K562 (cell line): ENCODE results near the gene PRDM2. TPM values are rescaled to one million over a fixed set of nuclear protein-coding genes. Genes with fewer than 3 reads are reported as not detected.

Experiments
- DNMT1 ChIP-seq: fragments of 450-650 bp; IDR thresholded peaks from 2 replicates; pipeline ENCODE4 v1.6.1; 2016; ENCODE audit warnings: antibody characterized with exemption, mild to moderate bottlenecking
- KDM5B ChIP-seq: fragments of 200-600 bp; sonication (generic); IDR thresholded peaks from 2 replicates; pipeline ENCODE4 v1.6.1; 2012; ENCODE audit warnings: low read depth, mild to moderate bottlenecking, moderate library complexity, low read length, control low read depth, inconsistent platforms; ENCODE audit not compliant: insufficient replicate concordance
- KLF1 ChIP-seq: fragments of 450-650 bp; IDR thresholded peaks from 2 replicates; pipeline ENCODE4 v1.6.1; 2016; ENCODE audit warnings: missing genetic modification characterization, missing compliant biosample characterization
- RB1 ChIP-seq: fragments of 450-650 bp; IDR thresholded peaks from 2 replicates; pipeline ENCODE4 v1.6.1; 2017; ENCODE audit warnings: low read depth, mild to moderate bottlenecking
- RREB1 ChIP-seq: fragments of 250-450 bp; sonication (Bioruptor Pico); IDR thresholded peaks from 2 replicates; pipeline ENCODE4 v1.4.0; 2020
- ZNF253 ChIP-seq: fragments of 250-450 bp; sonication (Bioruptor Pico); conservative IDR thresholded peaks from 2 replicates; pipeline ENCODE4 v1.6.1; 2021; ENCODE audit warnings: mild to moderate bottlenecking
- ZNF407 ChIP-seq: fragments of 450-650 bp; IDR thresholded peaks from 2 replicates; pipeline ENCODE4 v1.6.1; 2016; ENCODE audit warnings: low read depth
- polyA plus RNA-seq, 8 experiments: library from polyadenylated mRNA; depleted of rRNA in 4 of 8; stranded (reverse) in 5 of 8; unstranded in 3 of 8; fragments of >200 nt; fragmentation: Nextera tagmentation in 2 of 8; fragmentation: Illumina TruSeq in 1 of 8; extraction: Ambion mirVana in 2 of 8; extraction: Trizol in 1 of 8; gene quantifications; 2 replicates each; pipeline versions ENCODE4 v1.2.1 to v1.2.3, GENCODE V29; 2011 to 2014; ENCODE audit warnings: inconsistent platforms in 1 of 8, missing spikeins in 1 of 8
- total RNA-seq, 7 experiments: library from RNA; depleted of rRNA in 6 of 7; stranded (reverse); fragments of >200 nt in 6 of 7; fragmentation: Illumina TruSeq in 2 of 7; extraction: Trizol in 2 of 7; gene quantifications; 2 replicates each; pipeline versions ENCODE4 v1.2.1 to v1.2.3, GENCODE V29; 2011 to 2021; ENCODE audit warnings: low replicate concordance in 1 of 7

PRDM2 gene
- total and polyA plus RNA-seq, 9 of the 15 experiments (the other 6 are each of a cell fraction or from before 2014, with no cell fraction given) = 5.4 to 27.6 (median 12.5) TPM

- TF ChIP-seq ZNF407 = 0 out of 2 replicates have a peak, but pooled peaks have one; percentile 3
- TF ChIP-seq ZNF253 (CRISPR knock-in tag) = no peak
- no peak for TF ChIP-seq KLF1
- no peak for TF ChIP-seq RREB1 (CRISPR knock-in tag)
- TF ChIP-seq RB1 = no peak
- no peak for TF ChIP-seq DNMT1
- TF ChIP-seq KDM5B = peak; percentile 46
These were observed 109.6 kb downstream of the PRDM2 start (continued) for GRCh38 chr1:13809461-13810159.
